Endodermal cell (in vitro differentiated cells): Measurements from ENCODE around the gene SSTR4. TPM values are rescaled to one million over a fixed set of nuclear protein-coding genes. Genes with fewer than 3 reads are reported as not detected.

Experiments used
- DNase-seq: peaks from one replicate; pipeline ENCODE4 v3.0.0-alpha.2; 2017
- H3K27ac ChIP-seq: 2 replicates; pipeline ENCODE4 v1.5.1; 2013; ENCODE audit warnings: mild to moderate bottlenecking, low read depth, low read length, moderate library complexity
- H3K27me3 ChIP-seq: 2 replicates; pipeline ENCODE4 v1.6.1; 2013; ENCODE audit warnings: mild to moderate bottlenecking, low read length, moderate library complexity; ENCODE audit not compliant: insufficient read depth, control insufficient read depth, poor library complexity, severe bottlenecking
- H3K36me3 ChIP-seq: 2 replicates; pipeline ENCODE4 v1.7.0; 2013; ENCODE audit warnings: mild to moderate bottlenecking, low read length, moderate library complexity; ENCODE audit not compliant: control insufficient read depth, insufficient read depth
- H3K4me1 ChIP-seq: one replicate; pipeline ENCODE4 v1.7.0; 2013; ENCODE audit warnings: low read length; ENCODE audit not compliant: control insufficient read depth, insufficient read depth
- H3K4me3 ChIP-seq: 2 replicates; pipeline ENCODE4 v1.5.1; 2013; ENCODE audit warnings: mild to moderate bottlenecking, low read length, moderate library complexity
- H3K9ac ChIP-seq: 2 replicates; pipeline ENCODE4 v1.6.1; 2013; ENCODE audit warnings: mild to moderate bottlenecking, low read length, moderate library complexity; ENCODE audit not compliant: poor library complexity, severe bottlenecking; ENCODE audit errors: extremely low read depth
- H3K9me3 ChIP-seq: 2 replicates; pipeline ENCODE4 v1.6.1; 2013; ENCODE audit warnings: mild to moderate bottlenecking, low read length, moderate library complexity; ENCODE audit not compliant: control insufficient read depth
- H3K27ac Mint-ChIP-seq: 2 replicates; pipeline ENCODE4 v1.8.0; 2020; ENCODE audit warnings: mixed read lengths
- H3K27me3 Mint-ChIP-seq: 2 replicates; pipeline ENCODE4 v1.8.0; 2021; ENCODE audit warnings: mild to moderate bottlenecking, mixed read lengths; ENCODE audit not compliant: insufficient read depth
- H3K36me3 Mint-ChIP-seq: 2 replicates; pipeline ENCODE4 v1.8.0; 2020; ENCODE audit warnings: low read depth, mixed read lengths
- H3K4me1 Mint-ChIP-seq: 2 replicates; pipeline ENCODE4 v1.8.0; 2020; ENCODE audit warnings: mixed read lengths
- H3K4me3 Mint-ChIP-seq: 2 replicates; pipeline ENCODE4 v1.8.0; 2020; ENCODE audit warnings: mild to moderate bottlenecking, moderate library complexity, mixed read lengths
- H3K9me3 Mint-ChIP-seq: 2 replicates; pipeline ENCODE4 v1.8.0; 2020; ENCODE audit warnings: mild to moderate bottlenecking, mixed read lengths
- WGBS, 2 experiments: methylation state at CpG; one replicate each; pipeline versions ENCODE4 v1.1.5 to v1.1.7; 2013; ENCODE audit warnings: missing lambda C conversion rate in 2 of 2, mixed read lengths in 1 of 2; ENCODE audit not compliant: insufficient coverage in 1 of 2, insufficient read length in 1 of 2; 5-methylcytosine and 5-hydroxymethylcytosine counted together
- total RNA-seq, 2 donors: library from RNA; stranded (reverse); fragmentation: NEBNext Ultra II Directional in 1 of 2; extraction: Animal tissue kit (Norgen Biotek cat#: 25700) in 1 of 2; gene quantifications; 2 replicates in 1 of 2; 3 replicates in 1 of 2; pipeline ENCODE4 v1.2.1, GENCODE V29; 2021
- TF ChIP-seq, protein P1 (sequence below): fragments of 200-600 bp; sonication (generic); conservative IDR thresholded peaks from 2 replicates; pipeline ENCODE4 v1.5.0; 2021; ENCODE audit warnings: antibody characterized with exemption, mild to moderate bottlenecking

SSTR4 gene
- total RNA-seq, 2 donors from 2014 or later = 0.40 TPM; not detected in 1

DNA sequence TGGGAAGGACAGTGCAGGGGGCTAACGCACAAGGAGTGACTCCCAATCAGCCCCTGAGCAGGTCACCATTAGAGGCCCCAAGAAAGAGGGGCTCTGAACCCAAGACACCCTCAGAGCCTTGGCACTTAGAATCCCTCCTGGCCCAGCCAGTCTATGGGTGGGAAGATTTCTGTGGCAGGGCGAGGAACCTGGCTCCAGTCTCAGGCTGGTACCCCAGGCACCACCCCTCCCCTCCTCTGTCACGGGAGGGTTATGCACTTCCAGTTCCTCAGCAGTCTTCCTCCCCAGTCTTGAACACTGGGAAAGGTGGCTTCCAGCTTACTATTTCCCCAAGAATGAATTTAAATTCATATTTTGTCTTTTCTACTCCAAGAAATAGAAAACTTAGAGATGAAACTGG lies 27.6 kb upstream of the SSTR4 start:
- Histone ChIP-seq H3K27ac (no peak overlapping the region), H3K4me3 (no peak overlapping the region), H3K9ac (no peak overlapping the region), H3K9me3 (no peaks in the 10 kb centered on the region), H3K4me1 (no peaks in the 10 kb centered on the region), H3K27me3 (no peaks in the 10 kb centered on the region), H3K36me3 (no peaks in the 10 kb centered on the region)
- Mint-ChIP-seq H3K27me3 (no peaks in the 10 kb centered on the region), H3K9me3 (no peaks in the 10 kb centered on the region), H3K4me1 (no peaks in the 10 kb centered on the region), H3K36me3 (no peaks in the 10 kb centered on the region), H3K27ac (no peak overlapping the region), H3K4me3 (no peak overlapping the region)
- WGBS, 2 experiments = 93 to 100% methylated on average over 1 to 3 of the region's 3 CpGs
- DNase-seq = no peak
- TF ChIP-seq, protein P1, sequence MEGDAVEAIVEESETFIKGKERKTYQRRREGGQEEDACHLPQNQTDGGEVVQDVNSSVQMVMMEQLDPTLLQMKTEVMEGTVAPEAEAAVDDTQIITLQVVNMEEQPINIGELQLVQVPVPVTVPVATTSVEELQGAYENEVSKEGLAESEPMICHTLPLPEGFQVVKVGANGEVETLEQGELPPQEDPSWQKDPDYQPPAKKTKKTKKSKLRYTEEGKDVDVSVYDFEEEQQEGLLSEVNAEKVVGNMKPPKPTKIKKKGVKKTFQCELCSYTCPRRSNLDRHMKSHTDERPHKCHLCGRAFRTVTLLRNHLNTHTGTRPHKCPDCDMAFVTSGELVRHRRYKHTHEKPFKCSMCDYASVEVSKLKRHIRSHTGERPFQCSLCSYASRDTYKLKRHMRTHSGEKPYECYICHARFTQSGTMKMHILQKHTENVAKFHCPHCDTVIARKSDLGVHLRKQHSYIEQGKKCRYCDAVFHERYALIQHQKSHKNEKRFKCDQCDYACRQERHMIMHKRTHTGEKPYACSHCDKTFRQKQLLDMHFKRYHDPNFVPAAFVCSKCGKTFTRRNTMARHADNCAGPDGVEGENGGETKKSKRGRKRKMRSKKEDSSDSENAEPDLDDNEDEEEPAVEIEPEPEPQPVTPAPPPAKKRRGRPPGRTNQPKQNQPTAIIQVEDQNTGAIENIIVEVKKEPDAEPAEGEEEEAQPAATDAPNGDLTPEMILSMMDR = no peak

- H3K4me3 Mint-ChIP-seq = no peak overlapping the region
- Histone ChIP-seq H3K36me3 (no peaks in the 10 kb centered on the region), H3K27me3 (no peaks in the 10 kb centered on the region), H3K27ac (no peak overlapping the region), H3K9me3 (no peaks in the 10 kb centered on the region), H3K9ac (no peak overlapping the region), H3K4me3 (no peak overlapping the region), H3K4me1 (no peaks in the 10 kb centered on the region)
- whole genome bisulfite sequencing, 2 experiments = 88 to 90% methylated on average over 8 to 9 of the region's 9 CpGs
- H3K9me3 Mint-ChIP-seq = no peaks in the 10 kb centered on the region
- H3K4me1 Mint-ChIP-seq = no peaks in the 10 kb centered on the region
- TF ChIP-seq, protein P1 = no peak
- no peak overlapping the region for H3K27ac Mint-ChIP-seq
- no peaks in the 10 kb centered on the region for H3K27me3 Mint-ChIP-seq
- no peak for DNase-seq
- H3K36me3 Mint-ChIP-seq = no peaks in the 10 kb centered on the region
Measured at GRCh38 chr20:23007886-23008655, 27.0 kb upstream of the SSTR4 start.

DNA sequence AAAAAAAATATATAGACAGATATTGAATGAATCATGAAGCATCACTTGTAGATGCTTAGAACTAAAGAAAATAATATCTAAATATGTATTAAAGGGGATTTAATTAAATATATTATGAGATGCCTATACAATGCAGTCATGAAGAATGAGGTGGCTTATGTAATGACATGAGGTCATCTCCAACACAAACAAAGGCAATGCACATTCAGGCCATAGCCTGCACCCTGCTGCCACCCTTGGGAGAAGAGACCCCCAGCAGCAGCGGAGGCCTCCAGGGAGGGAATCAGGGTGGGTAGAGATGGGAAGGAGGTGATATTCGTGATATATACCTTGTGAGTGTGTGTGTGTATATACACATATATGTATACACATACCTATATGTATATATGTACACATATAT lies 26.4 kb upstream of the SSTR4 start:
- no peaks in the 10 kb centered on the region for H3K27me3 Mint-ChIP-seq
- H3K9me3 ChIP-seq = no peaks in the 10 kb centered on the region
- no peak for DNase-seq
- H3K9ac ChIP-seq = no peak overlapping the region
- no peak overlapping the region for H3K4me3 ChIP-seq
- no peaks in the 10 kb centered on the region for H3K27me3 ChIP-seq
- no peaks in the 10 kb centered on the region for H3K36me3 ChIP-seq
- H3K27ac ChIP-seq = no peak overlapping the region
- TF ChIP-seq, protein P1 = no peak
- no peaks in the 10 kb centered on the region for H3K4me1 ChIP-seq
- H3K36me3 Mint-ChIP-seq = no peaks in the 10 kb centered on the region
- H3K9me3 Mint-ChIP-seq = no peaks in the 10 kb centered on the region
- no peaks in the 10 kb centered on the region for H3K4me1 Mint-ChIP-seq
- H3K27ac Mint-ChIP-seq = no peak overlapping the region
- no peak overlapping the region for H3K4me3 Mint-ChIP-seq
- 100% methylated on average over 1 of the region's 2 CpGs; no CpG with 5 or more reads in 1 of the 2 experiments for WGBS, 2 experiments
